GM21786 (cell line): ENCODE data around the gene CNTF.

Source experiments
- ATAC-seq: cut with Tn5 transposase; IDR thresholded peaks from one replicate; pipeline ENCODE4 v1.9.1; 2021; ENCODE audit not compliant: unreplicated experiment

The CNTF gene

GRCh38 chr11:58606930-58607714 lies 15.3 kb upstream of the CNTF start:
- no peak for ATAC-seq

- no peak for ATAC-seq
These were observed 14.1 kb upstream of the CNTF start for GRCh38 chr11:58608331-58608730.

GRCh38 chr11:58609723-58610122 lies 12.7 kb upstream of the CNTF start:
- no peak for ATAC-seq

- ATAC-seq: no peak
These were observed 9.2 kb upstream of the CNTF start for GRCh38 chr11:58613228-58613627.

- no peak for ATAC-seq
These were observed 6.9 kb upstream of the CNTF start for GRCh38 chr11:58615559-58615958.

- ATAC-seq: no peak
These were observed 5.9 kb upstream of the CNTF start for GRCh38 chr11:58616594-58616993.

GRCh38 chr11:58617976-58618557 lies 4.4 kb upstream of the CNTF start:
- ATAC-seq: no peak

- ATAC-seq: no peak
These were observed 741 bp upstream of the CNTF start for GRCh38 chr11:58621586-58622262.

- no peak for ATAC-seq
These were observed 2.6 kb downstream of the CNTF start for GRCh38 chr11:58625086-58625485.

GRCh38 chr11:58625826-58626460 lies 3.5 kb downstream of the CNTF start:
- ATAC-seq: no peak

- no peak for ATAC-seq
These were observed 4.5 kb downstream of the CNTF start for GRCh38 chr11:58626934-58627483.

- ATAC-seq: no peak
These were observed 6.0 kb downstream of the CNTF start for GRCh38 chr11:58628446-58628845.

GRCh38 chr11:58629857-58630256 lies 7.4 kb downstream of the CNTF start:
- no peak for ATAC-seq

- ATAC-seq: no peak
These were observed 8.9 kb downstream of the CNTF start for GRCh38 chr11:58631378-58631777.

GRCh38 chr11:58632510-58632909 lies 10.0 kb downstream of the CNTF start:
- no peak for ATAC-seq

- ATAC-seq: no peak
These were observed 14.1 kb downstream of the CNTF start for GRCh38 chr11:58636587-58636986.

- no peak for ATAC-seq
These were observed 14.9 kb downstream of the CNTF start for GRCh38 chr11:58637371-58637770.

- no peak for ATAC-seq
These were observed 16.6 kb downstream of the CNTF start for GRCh38 chr11:58639103-58639502.

- ATAC-seq: no peak
These were observed 17.2 kb downstream of the CNTF start for GRCh38 chr11:58639669-58640068.

GRCh38 chr11:58640386-58641023 lies 18.0 kb downstream of the CNTF start:
- no peak for ATAC-seq

- no peak for ATAC-seq
These were observed 18.9 kb downstream of the CNTF start for GRCh38 chr11:58641341-58641740.
